ENCODE data around the gene GMFB.
"Not testable (repeated sequence)": the region's sequence is repeated elsewhere in the genome, so short reads cannot be mapped to it uniquely, and the experiment has no call there.

Gene GMFB

DNA sequence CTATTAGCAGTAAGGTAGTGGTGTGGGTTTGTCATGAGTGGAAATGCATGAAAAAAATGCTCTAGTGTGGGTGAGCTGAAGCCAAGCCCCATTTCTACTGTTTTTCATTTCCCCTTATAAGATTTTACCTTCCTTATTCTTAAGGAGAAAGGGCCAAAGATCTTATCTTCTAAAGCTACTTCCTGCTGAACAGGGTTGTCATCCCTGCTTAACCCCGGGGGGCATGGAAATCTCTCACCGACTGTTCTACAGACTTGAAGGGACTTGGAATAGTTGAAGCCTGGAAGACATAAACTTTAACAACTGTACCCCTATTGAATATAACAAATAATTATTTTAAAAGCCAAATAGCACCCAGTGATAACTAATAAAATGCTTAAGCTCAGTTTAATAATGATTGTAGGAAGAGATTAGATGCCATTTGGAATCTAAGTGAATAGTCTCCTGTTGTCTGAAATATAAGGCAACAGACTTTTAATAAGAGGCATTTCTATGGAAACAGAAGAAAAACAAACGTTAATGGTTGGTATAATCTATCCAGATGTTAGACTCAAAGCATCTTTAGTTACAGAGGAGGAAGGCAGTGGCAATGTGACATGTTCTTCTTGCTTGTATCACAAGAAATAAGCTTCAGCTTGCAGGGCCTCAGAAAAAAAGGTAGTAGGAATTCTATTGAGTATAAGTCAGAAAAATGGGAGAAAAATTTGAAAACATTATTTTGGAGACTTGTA is 1.8 kb upstream of the GMFB start:
- DNase-seq: no peak

DNA sequence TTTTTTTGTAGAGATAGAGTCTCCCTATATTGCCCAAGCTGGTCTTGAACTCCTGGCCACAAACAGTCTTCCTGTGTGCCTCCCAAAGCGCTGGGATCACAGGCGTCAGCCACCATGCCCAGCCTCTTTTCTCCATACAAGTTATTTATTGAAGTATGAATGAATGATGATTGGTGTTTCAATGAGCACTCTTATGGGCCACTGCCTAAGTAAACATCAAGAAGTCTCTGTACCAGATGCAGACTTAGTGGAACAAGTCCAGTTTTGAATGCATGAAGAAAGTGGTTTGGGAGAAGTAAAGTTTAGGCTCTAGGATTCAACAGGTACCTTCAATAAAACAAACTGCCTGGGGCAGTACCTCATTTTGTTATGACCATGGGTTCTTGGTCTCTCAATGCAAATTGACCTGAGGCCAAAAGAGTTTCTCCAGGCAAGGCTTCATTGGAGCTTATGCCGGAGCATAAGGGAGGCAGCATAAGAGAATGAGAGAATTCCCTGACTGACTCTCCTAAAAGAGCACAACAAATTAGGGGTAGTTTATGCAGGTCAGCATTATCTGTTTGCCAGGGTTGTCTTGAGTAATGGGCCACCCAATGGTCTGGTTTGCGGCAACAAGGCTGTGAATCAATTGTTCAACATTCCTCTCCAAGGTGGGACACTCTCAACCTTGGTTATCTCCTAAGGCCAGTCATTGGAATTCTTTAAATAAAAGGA is 1.1 kb upstream of the GMFB start:
- DNase-seq: no peak

DNA sequence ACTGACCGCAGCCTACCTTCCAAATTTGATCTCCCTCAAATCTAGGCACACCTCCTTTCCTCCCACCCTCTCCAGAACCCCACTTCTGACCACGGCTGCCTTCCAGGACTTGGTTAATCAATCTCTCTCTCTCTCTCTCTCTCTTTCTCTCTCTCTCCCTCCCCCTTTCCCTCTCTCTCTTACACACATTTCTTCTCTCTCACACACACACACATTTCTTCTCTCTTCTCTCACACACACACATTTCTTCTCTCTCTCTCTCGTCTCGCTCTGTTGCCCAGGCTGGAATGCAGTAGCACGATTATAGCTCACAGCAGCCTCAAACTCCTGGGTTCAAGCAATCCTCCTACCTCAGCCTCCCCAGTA is 521 bp upstream of the GMFB start:
- DNase-seq: no peak

DNA sequence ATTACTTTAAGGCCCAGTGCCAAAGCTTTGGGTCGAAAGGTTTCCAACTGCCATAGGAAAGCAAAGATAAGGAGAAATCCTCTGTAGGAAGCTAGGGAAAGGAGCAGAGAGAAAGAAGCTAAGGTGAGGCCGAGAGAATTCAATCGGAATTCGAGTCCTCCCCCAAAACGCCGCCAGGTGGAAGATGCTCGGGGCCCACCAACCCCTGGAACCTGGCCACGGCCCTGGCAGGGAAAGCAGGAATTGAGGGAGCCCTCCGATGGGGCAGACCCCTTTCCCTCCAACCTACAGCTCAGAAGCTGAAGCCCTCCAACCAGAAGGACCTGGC is 498 bp downstream of the GMFB start:
- no peak for DNase-seq

DNA sequence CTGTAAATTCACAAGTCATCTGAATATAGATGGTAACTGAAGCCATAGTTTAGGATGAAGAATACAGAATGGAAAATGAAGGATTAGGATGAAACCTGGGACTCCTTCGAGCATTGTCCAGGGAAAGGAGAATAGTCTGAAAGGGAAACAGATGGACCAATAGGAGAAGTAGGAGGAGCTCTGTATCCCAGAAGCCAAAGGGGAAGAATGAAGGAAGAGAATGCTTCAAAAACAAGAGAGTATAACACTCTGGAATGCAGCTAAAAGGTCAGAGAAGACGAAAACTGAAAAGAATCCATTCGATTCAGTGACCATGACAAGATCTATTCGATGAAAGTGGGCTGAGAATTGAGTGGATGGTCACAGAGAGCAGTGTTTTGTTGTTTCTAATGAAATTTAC is 1.0 kb downstream of the GMFB start:
- no peak for DNase-seq

DNA sequence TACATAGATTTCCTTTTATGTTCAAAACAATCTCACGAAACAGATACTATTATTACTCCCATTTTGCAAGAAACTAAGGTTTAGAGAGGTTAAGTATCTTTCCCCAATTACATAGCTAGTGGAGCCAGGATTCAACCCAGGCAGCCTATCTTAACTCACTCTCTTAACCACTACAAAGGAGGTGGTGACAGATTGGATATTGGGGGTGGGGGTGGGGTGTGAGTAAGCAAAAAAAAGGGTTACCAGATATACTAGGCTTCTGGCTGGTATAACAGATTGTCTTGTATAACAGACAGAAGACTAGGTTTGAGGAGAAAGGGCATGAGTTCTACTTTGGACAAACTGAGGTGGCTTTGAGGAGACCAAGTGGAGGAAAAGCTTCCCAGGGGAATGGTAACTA is 2.1 kb downstream of the GMFB start:
- DNase-seq: peak; percentile 13

DNA sequence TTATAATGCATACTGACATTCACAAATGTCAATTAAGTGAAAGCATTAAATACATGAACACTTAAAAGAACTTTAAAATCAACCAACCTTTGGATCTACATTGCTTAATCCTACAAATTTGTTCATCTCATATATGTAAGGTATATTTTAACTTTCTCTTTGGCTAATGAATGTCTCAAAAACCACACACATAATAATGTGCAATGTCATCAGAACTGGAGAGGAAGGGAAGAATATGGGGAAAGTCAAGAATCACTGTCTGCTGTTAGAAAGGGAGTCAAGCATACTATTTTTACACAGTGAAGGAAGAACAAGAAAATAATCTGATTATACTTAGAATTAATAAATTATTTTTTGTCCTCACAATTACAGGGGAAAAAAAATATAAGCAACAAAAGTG is 4.9 kb downstream of the GMFB start:
- DNase-seq: no peak

DNA sequence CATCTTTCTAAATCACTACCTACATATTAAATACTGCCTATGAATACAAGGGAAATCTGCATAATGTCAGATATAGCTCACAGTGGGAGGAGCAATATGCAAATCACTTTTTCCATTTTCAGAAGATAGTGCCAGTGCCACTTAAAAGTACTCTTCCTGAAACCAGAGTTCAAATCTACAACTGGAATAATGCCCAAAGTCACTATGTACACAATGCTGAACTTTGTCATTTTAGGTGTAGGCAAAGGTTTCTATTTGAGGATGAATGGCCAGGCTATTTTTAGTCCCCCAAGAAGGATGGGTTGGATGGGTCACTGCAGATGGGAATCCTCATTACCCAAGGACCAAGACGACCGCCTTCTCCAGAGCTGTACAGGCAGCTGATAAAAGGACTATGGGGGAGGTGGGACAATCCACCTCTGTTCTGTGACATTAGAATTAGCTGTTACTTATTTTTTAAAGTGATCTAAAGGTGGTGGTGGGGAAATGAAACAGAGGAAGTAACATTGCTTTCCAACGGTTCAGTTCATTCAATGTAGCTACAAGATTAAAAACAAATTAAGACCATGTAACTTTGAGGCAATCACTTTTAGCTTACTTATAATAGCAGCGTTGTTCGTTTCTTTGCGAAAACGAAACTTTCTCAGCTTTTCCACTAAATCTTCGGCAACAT is 5.6 kb downstream of the GMFB start:
- DNase-seq: no peak

DNA sequence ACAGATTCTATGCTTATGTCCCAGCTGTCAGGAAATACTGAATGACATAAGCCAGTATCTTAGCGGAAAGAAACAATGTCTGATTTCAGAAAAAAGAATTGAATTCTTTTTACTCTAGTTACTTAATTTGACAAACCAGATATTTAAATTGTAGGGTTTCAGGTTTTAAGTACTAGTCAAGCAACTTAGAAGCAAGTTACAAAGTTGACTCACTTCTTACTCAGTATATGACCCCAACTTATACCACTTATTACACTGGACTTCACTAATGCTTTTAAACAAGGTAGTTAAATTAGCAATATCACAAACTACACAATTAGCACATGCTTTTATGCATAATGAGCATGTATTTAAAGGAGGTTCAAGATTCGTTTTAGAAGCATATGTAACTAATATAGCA is 7.1 kb downstream of the GMFB start:
- DNase-seq: no peak

DNA sequence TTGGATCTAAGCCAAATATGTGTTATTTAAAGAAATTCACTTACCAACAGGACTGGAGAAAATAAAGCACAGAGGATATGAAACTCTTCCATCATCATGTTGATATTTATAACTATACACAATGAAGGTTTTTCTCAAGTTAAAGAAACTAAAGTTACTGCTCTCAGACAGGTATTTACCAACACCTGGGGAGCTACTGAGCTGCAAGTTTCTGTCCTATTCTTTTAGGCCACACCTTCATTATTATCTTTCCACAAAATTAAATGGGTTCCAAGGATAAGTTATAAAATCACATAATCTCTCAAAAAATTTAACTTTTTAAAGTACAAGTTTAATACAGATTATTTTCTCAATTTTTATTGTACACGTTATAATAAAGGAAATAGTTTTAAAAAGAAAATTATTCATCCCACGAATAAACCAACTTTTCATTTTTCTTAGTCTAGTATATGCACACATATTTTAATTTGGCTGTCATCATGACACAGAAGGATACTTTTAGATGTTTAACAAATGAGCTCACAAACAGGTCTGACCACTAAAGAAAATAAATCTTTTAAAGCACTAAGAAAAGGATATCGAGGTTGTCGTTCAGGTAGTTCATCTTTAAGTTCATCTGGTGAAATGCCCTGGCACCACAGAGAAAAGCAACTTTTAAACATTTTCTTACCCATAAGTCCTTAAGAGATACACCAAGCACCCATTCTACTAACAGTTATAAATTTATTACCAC is 7.8 kb downstream of the GMFB start:
- DNase-seq: no peak

DNA sequence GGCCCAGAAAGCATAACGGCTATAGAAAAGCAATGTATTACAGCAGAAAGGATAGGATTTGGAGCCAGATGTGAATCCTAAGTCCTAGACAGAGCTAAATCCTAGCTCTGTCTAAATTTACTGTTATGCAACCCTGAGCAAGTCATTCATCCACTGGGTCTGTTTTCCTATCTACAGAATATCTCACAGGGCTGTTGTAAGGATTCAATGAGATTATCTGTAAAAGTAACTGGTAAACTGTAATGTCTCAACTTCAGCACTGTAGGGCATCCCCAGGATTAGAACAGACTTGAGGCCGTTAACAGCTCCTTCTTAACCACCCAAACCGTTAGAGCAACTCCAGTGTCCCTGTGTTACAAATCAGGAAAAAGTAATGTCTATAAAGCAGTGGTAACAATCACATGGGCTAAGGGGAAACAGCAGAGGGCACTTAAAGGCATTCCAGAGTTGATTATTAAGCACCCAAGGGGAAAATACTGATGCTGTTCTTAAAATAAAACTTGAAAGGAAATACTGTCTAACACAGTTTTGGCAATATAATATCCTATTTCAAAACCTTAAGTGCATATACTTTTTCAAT is 10.1 kb downstream of the GMFB start:
- no peak for DNase-seq

DNA sequence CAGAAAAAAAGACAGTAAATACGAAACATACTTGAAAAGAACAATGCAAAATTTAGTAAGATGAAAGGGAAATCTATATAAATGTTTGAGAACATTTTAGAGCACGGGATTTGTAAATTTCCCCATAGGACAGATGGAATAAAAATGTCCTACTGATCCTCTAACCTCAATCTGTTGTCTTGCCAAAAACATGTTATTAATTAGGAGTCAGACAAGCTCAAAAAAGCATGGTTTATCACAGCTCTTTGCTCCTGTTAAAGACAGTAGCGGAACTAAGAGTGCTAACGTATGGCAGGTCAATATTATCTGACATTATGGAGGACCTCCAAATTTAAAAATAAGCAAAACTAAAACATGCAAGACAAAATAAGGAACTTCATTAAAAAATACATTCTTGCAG is 12.9 kb downstream of the GMFB start:
- no peak for DNase-seq

DNA sequence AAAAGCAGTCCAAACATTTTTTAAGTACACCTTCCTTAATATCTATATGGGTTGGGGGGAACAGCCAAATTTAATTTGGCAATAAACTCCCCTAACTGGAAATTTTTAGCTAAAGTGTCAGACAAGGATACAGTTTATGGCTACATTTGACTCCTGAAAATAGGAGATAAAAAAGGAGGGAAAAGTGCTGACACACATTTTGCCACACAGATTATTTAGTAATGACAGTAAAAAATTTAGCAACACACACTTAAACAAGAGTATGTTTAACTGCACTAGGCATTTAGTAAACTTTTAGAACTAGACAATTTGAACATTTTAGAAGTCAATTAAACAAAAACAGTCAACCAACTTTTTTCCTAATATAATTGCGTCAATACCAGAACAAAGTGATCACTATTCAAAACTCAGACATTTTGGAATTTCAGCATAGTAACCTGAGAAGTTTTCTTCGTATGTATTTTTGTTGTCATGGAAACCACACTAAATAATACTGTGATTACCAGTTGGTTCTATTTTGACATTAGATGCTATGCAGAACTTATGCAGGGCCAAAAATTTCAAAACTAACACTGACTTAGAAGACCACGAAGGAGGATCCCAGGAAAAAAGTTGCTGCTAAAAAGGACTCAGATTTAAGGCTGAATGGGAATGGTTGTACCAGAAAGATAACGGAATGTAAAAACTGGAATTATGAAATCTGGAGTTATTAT is 13.4 kb downstream of the GMFB start:
- DNase-seq: no peak

DNA sequence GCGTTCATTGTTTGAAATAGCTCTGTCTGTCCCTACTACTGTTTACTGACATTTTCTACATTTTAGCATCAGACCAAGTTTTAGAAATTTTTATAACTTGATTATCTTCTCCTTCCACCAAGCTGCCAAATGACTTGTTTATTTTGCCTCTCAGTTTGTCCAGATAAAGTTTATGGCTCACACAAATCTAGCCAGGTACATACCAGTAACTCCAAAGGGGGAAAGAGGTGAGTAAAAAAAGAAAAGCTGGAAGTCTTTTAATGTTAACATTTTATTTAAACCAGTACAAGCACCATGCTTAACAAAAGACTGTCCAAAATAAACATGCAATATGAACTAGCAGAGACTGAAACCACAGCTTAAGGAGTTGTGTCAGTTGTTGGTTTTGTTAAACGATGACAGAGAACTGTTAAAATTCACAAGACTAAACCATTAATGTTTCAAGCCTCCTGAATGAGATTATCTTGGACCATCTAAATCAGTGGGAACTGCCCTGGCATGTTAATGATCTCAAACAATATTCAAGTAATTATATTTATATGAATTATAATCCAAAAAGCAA is 14.5 kb downstream of the GMFB start:
- no peak for DNase-seq

DNA sequence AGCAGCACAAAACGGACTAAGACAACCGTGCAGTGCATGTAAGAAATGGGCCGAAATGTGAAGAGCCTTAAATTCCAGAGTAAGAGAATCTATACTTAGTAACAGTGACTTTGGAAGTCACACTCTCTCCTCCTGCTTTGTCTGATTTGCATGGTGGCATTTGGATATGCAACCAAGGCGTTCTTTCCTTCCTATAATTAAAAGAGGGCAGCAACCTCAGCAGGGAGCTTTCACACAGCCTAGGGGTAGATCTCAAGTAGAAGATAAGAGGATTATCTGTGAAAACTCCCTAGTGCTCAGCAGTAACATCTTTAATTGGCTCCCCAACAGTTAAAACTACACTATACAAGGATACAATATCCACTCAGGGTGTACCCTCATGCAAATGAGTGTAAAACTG is 16.5 kb downstream of the GMFB start:
- DNase-seq: no peak

DNA sequence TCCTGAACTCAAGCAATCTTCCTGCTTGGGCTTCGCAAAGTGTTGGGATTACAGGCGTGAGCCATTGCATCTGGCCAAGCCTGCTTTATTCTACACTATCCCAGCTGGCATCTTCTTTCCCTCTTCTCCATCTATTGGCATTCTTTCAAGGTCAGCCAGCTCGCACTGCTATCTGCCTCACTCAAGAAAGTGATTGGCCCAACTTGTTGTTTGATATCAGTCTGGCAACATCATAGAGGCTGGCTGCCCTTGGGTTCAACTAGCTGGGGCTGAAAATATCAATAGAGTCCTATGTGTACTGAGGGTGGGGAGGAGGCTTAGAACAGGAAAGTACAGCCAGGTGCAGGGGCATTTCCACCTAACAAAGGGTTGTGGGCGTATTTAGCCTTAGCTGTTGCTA is 17.1 kb downstream of the GMFB start:
- DNase-seq: no peak

DNA sequence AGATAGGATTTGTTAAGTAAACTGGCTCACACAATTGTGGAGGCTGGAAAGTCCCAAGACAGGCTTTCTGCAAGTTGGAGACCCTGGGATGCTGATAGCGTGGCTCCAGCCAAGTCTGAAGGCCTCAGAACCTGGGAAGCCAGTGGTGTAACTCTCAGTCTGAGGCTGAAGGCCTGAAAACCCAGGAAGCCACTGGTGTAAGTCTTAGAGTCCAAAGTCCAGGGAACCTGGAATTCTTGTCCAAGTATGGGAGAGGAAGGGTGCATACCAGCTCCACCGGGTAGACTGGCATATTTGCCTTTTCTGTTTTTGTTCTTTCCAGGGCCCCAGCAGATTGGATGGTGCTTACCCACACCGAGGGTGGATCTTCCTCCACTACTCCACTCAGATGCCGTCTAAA is 18.1 kb downstream of the GMFB start:
- DNase-seq: no peak

DNA sequence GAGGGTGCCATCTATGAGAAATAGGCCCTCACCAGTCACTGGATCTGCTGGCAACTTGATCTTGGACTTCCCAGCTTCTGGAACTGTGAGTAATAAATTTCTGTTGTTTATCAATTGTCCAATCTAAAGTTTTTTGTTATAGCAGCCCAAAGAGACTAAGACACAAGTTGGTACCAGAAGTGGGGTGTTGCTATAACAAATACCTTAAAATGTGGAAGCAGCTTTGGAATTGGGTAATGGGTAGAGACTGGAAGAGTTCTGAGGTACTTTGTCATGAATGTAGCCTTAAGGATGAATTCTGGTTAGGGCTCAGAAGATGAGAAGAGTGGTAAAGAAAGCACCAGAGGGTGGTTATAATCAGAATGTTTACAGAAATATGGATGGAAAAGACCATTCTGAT is 21.5 kb downstream of the GMFB start:
- DNase-seq: no peak

DNA sequence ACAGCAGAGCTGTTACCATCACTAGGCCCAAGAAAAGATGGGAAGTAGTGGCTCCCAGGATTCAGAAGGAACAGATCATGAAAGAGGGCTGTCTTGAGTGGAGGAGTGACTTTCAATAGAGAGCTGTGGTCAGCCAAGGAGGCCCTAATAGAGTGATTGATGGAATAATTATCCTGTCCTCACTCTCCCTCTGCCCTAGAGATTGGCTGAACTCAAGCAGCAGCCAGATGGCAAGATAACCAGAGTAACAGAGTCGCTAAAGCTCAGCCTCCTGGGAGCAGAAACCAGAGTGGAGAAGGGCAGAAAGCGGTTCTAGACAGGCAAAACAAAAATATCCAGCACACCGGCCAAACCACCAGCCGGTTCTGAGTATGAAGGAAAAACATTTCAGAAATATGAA is 23.1 kb downstream of the GMFB start:
- DNase-seq: no peak

DNA sequence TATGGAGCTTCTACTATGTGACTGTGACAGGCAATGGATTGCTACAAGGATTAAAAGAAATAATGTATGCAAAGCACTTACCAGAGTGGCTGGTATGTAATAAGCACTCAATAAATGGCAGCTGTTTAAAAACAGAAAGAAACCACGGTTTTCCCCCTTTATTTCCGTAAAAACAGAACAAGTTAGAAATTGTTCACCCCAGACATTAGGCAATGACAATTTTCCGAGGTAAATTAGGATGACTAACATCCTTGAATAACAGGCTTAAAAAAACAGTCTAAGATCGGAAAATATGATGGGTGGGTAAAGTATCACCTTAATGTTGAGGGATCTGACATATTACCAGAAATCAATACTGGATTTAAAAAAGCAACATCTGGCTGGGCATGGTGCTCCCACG is 26.7 kb downstream of the GMFB start:
- DNase-seq: no peak

DNA sequence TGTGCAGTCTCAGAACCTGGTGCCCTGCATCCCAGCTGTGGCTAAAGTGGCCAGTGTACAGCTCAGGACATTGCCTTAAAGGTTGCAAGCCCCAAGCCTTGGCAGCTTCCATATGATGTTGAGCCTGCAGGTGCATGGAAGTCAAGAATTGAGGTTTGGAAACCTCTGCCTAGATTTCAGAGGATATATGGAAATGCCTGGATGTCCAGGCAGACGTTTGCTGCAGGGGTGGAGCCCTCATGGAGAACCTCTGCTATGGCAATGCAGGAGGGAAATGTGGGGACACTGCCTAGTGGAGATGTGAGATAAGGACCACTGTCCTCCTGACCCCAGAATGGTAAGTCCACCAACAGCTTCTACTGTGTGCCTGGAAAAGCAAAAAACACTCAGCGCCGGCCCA is 29.7 kb downstream of the GMFB start:
- DNase-seq: no peak

DNA sequence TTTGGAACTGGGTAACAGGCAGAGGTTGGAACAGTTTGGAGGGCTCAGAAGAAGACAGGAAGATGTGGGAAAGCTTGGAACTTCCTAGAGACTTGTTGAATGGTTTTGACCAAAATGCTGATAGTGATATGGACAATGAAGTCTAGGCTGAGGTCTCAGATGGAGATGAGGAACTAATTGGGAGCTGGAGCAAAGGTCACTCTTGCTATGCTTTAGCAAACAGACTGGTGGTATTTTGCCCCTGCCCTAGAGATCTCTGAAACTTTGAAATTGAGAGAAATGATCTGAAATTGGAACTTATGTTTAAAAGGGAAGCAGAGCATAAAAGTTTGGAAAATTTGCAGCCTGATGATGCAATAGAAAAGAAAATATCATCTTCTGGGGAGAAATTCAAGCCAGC is 30.2 kb downstream of the GMFB start:
- DNase-seq: not testable (repeated sequence)

DNA sequence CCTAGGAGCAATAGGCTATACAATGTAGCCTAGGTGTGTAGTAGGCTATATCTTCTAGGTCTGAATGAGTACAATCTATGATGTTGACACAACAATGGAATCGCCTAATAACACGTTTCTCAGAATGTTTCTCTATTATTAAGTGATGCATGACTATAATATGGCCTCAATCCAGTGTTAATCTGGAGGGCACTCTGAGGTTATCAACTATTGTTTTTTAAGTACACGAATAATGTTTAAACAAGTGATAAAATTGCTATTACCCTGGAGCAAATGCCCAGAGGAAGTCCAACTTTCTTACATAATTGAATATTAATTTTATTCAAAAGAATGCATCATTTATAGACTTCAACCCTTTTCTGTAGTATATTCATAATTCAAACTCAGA is 31.2 kb downstream of the GMFB start:
- DNase-seq: no peak
